H9 (cell line): ENCODE data around the gene CHPT1. TPM values are rescaled to one million over a fixed set of nuclear protein-coding genes. Genes with fewer than 3 reads are reported as not detected.

ENCODE experiments used
- DNase-seq: peaks from one replicate; pipeline ENCODE4 v3.0.0-alpha.2; 2017
- H2AFZ ChIP-seq: one replicate; pipeline ENCODE4 v1.6.1; 2013; ENCODE audit warnings: mild to moderate bottlenecking, low read length, control low read depth, moderate library complexity
- H2AK5ac ChIP-seq: 2 replicates; pipeline ENCODE4 v1.6.1; 2013; ENCODE audit warnings: low read length, control low read depth, mixed read lengths; ENCODE audit not compliant: insufficient read length
- H2BK120ac ChIP-seq: one replicate; pipeline ENCODE4 v1.6.1; 2013; ENCODE audit warnings: low read depth, mild to moderate bottlenecking, low read length, control low read depth, inconsistent platforms; ENCODE audit not compliant: poor library complexity, severe bottlenecking
- H2BK12ac ChIP-seq: 2 replicates; pipeline ENCODE4 v1.6.1; 2013; ENCODE audit warnings: low read length, control low read depth, mixed read lengths, low read depth; ENCODE audit not compliant: insufficient read length
- H2BK15ac ChIP-seq: 2 replicates; pipeline ENCODE4 v1.6.1; 2013; ENCODE audit warnings: low read depth, low read length, control low read depth
- H2BK20ac ChIP-seq: one replicate; pipeline ENCODE4 v1.6.1; 2013; ENCODE audit warnings: low read depth, mild to moderate bottlenecking, low read length, control low read depth, inconsistent platforms; ENCODE audit not compliant: poor library complexity, severe bottlenecking
- H2BK5ac ChIP-seq: 2 replicates; pipeline ENCODE4 v1.6.1; 2013; ENCODE audit warnings: low read length, control low read depth, mixed read lengths; ENCODE audit not compliant: insufficient read length
- H3K14ac ChIP-seq: 2 replicates; pipeline ENCODE4 v1.6.1; 2013; ENCODE audit warnings: low read length, control low read depth; ENCODE audit not compliant: insufficient read depth
- H3K18ac ChIP-seq: 2 replicates; pipeline ENCODE4 v1.6.1; 2013; ENCODE audit warnings: low read depth, mild to moderate bottlenecking, mixed read lengths, low read length, control low read depth; ENCODE audit not compliant: insufficient read length
- H3K23ac ChIP-seq: 2 replicates; pipeline ENCODE4 v1.6.1; 2013; ENCODE audit warnings: low read length, control low read depth, mixed read lengths, low read depth; ENCODE audit not compliant: insufficient read length
- H3K23me2 ChIP-seq: 2 replicates; pipeline ENCODE4 v1.6.1; 2013; ENCODE audit warnings: low read depth, mild to moderate bottlenecking, mixed read lengths, low read length, control low read depth; ENCODE audit not compliant: insufficient read length, poor library complexity, severe bottlenecking
- H3K27ac ChIP-seq: 2 replicates; pipeline ENCODE4 v1.5.1; 2013; ENCODE audit warnings: low read length, control low read depth, mixed read lengths, low read depth; ENCODE audit not compliant: insufficient read length
- H3K27me3 ChIP-seq: 2 replicates; pipeline ENCODE4 v1.6.1; 2013; ENCODE audit warnings: low read length, control low read depth, inconsistent platforms; ENCODE audit not compliant: insufficient read depth
- H3K4ac ChIP-seq: 2 replicates; pipeline ENCODE4 v1.6.1; 2013; ENCODE audit warnings: low read depth, mild to moderate bottlenecking, control low read depth, inconsistent platforms, low read length, moderate library complexity
- H3K4me1 ChIP-seq: 2 replicates; pipeline ENCODE4 v1.6.1; 2013; ENCODE audit warnings: low read length, control low read depth, inconsistent platforms; ENCODE audit not compliant: insufficient read depth
- H3K4me2 ChIP-seq: 2 replicates; pipeline ENCODE4 v1.6.1; 2013; ENCODE audit warnings: low read length, control low read depth, mixed read lengths; ENCODE audit not compliant: insufficient read length, insufficient read depth
- H3K56ac ChIP-seq: 2 replicates; pipeline ENCODE4 v1.6.1; 2013; ENCODE audit warnings: low read depth, mild to moderate bottlenecking, mixed read lengths, low read length, control low read depth; ENCODE audit not compliant: insufficient read length
- H3K79me1 ChIP-seq: 2 replicates; pipeline ENCODE4 v1.6.1; 2013; ENCODE audit warnings: low read depth, mild to moderate bottlenecking, moderate library complexity, low read length, control low read depth, inconsistent platforms; ENCODE audit not compliant: insufficient read depth, poor library complexity, severe bottlenecking
- H3K79me2 ChIP-seq: 2 replicates; pipeline ENCODE4 v1.6.1; 2013; ENCODE audit warnings: low read length, control low read depth, inconsistent platforms; ENCODE audit not compliant: insufficient read depth
- H3K9ac ChIP-seq: 2 replicates; pipeline ENCODE4 v1.6.1; 2013; ENCODE audit warnings: low read length, control low read depth, mixed read lengths; ENCODE audit not compliant: insufficient read length; ENCODE audit errors: extremely low read depth
- H3K9me3 ChIP-seq: one replicate; pipeline ENCODE4 v1.6.1; 2013; ENCODE audit warnings: low read depth, low read length, inconsistent platforms; ENCODE audit not compliant: control insufficient read depth
- H3T11ph ChIP-seq: one replicate; pipeline ENCODE4 v1.6.1; 2013; ENCODE audit warnings: mild to moderate bottlenecking, low read length, control low read depth, inconsistent platforms
- H4K20me1 ChIP-seq: one replicate; pipeline ENCODE4 v1.6.1; 2013; ENCODE audit not compliant: control insufficient read depth, insufficient read length, insufficient read depth
- H4K5ac ChIP-seq: 2 replicates; pipeline ENCODE4 v1.6.1; 2013; ENCODE audit warnings: low read depth, mild to moderate bottlenecking, mixed read lengths, low read length, control low read depth; ENCODE audit not compliant: insufficient read length
- H4K8ac ChIP-seq: replicated peaks from 2 replicates; pipeline ENCODE4 v1.6.1; 2013; ENCODE audit warnings: low read length, control low read depth, mixed read lengths, low read depth; ENCODE audit not compliant: insufficient read length
- H4K91ac ChIP-seq: 2 replicates; pipeline ENCODE4 v1.6.1; 2013; ENCODE audit warnings: low read depth, mild to moderate bottlenecking, moderate library complexity, mixed read lengths, low read length, control low read depth; ENCODE audit not compliant: insufficient read length
- H3K27ac Mint-ChIP-seq, 3 experiments: 2 replicates in 2 of 3; 3 replicates in 1 of 3; pipeline ENCODE4 v1.8.0; 2020 to 2021; ENCODE audit warnings: mixed read lengths in 3 of 3, mild to moderate bottlenecking in 1 of 3, moderate library complexity in 1 of 3
- H3K27me3 Mint-ChIP-seq: 2 replicates; pipeline ENCODE4 v1.8.0; 2021; ENCODE audit warnings: low read depth, mild to moderate bottlenecking, moderate library complexity, mixed read lengths
- H3K36me3 Mint-ChIP-seq, 3 experiments: 2 replicates in 2 of 3; 3 replicates in 1 of 3; pipeline ENCODE4 v1.8.0; 2020 to 2021; ENCODE audit warnings: low read depth in 3 of 3, mixed read lengths in 3 of 3; ENCODE audit not compliant: insufficient read depth in 1 of 3
- H3K4me1 Mint-ChIP-seq, 2 experiments: 2 replicates each; pipeline ENCODE4 v1.8.0; 2020; ENCODE audit warnings: mixed read lengths in 2 of 2
- H3K4me3 Mint-ChIP-seq, 2 experiments: 2 replicates in 1 of 2; 3 replicates in 1 of 2; pipeline ENCODE4 v1.8.0; 2020 to 2021; ENCODE audit warnings: mild to moderate bottlenecking in 2 of 2, mixed read lengths in 2 of 2, moderate library complexity in 1 of 2
- H3K9me3 Mint-ChIP-seq, 2 experiments: 2 replicates in 1 of 2; 3 replicates in 1 of 2; pipeline ENCODE4 v1.8.0; 2020; ENCODE audit warnings: mild to moderate bottlenecking in 2 of 2, mixed read lengths in 2 of 2, moderate library complexity in 1 of 2
- WGBS: extraction: QIAGEN DNeasy Blood & Tissue Kit; methylation state at CpG from one replicate; pipeline ENCODE4 v1.1.7; 2013; ENCODE audit warnings: missing lambda C conversion rate, low lambda C conversion rate, mixed read lengths; ENCODE audit not compliant: insufficient read length; ENCODE audit errors: extremely low coverage; 5-methylcytosine and 5-hydroxymethylcytosine counted together
- total RNA-seq: library from RNA; stranded (reverse); gene quantifications from 2 replicates; pipeline ENCODE4 v1.2.1, GENCODE V29; 2021
- TF ChIP-seq, protein P1 (sequence below): fragments of 200-600 bp; sonication (generic); conservative IDR thresholded peaks from 3 replicates; pipeline ENCODE4 v1.8.0; 2021; ENCODE audit warnings: antibody characterized with exemption, mild to moderate bottlenecking

The CHPT1 gene
- total RNA-seq, 1 experiment from 2014 or later = 17.1 TPM

DNA sequence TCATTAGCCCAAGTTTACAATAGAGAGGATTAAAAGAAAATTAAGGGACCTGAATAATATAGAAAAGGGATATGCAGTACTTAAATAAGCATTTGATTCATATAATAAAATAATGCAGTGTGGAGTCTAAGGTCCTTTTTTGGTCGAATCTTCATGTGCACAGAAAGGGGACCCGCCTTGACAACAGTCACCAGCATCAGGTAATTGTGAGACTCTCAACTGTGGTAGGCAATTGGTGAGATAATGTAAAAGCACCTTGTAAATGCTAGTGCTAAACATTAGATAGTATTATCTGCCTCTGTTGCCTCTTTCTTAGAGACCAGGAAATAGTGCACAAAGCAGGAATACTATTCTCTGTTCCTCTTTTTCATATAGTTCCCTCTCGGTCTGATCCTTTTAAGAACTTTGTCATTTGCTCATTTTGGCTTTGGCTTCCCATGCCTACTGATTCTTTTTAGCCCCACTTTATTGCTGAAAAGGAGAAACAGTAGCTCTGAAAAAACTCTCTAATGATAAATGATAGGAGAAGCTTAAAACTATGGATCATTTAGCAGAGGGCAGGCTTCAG is 17.5 kb downstream of the CHPT1 start:
- H3K4me1 ChIP-seq = no peaks in the 10 kb centered on the region
- no peak overlapping the region for H4K91ac ChIP-seq
- WGBS = no CpG with 5 or more reads among the region's 3 CpGs
- no peak overlapping the region for H3K18ac ChIP-seq
- no peak overlapping the region for H2BK12ac ChIP-seq
- no peak overlapping the region for H3K4ac ChIP-seq
- H3K27ac Mint-ChIP-seq = no peak overlapping the region
- no peak overlapping the region for H3K14ac ChIP-seq
- no peak overlapping the region for H4K8ac ChIP-seq
- no peaks in the 10 kb centered on the region for H3K23me2 ChIP-seq
- no peak overlapping the region for H3K56ac ChIP-seq
- H3K36me3 Mint-ChIP-seq = no peaks in the 10 kb centered on the region
- no peak overlapping the region for H2BK20ac ChIP-seq
- no peak overlapping the region for H3K9ac ChIP-seq
- peaks cover 3 to 4% of the 10 kb centered on the region in 2 experiments; a peak in 2 of 4 replicates for H3K4me1 Mint-ChIP-seq
- no peak overlapping the region for H2BK15ac ChIP-seq
- no peak overlapping the region for H2BK5ac ChIP-seq
- H3K23ac ChIP-seq = no peak overlapping the region
- H3K79me1 ChIP-seq = no peaks in the 10 kb centered on the region
- H3K27ac ChIP-seq = no peak overlapping the region
- H2BK120ac ChIP-seq = no peak overlapping the region
- H3K27me3 Mint-ChIP-seq = no peaks in the 10 kb centered on the region
- H4K20me1 ChIP-seq = no peaks in the 10 kb centered on the region
- no peaks in the 10 kb centered on the region for H3K27me3 ChIP-seq
- H3K79me2 ChIP-seq = no peaks in the 10 kb centered on the region
- H3K9me3 ChIP-seq = no peaks in the 10 kb centered on the region
- H3K4me3 Mint-ChIP-seq = no peak overlapping the region
- no peak for DNase-seq
- no peak overlapping the region for H3K4me2 ChIP-seq
- TF ChIP-seq, protein P1, sequence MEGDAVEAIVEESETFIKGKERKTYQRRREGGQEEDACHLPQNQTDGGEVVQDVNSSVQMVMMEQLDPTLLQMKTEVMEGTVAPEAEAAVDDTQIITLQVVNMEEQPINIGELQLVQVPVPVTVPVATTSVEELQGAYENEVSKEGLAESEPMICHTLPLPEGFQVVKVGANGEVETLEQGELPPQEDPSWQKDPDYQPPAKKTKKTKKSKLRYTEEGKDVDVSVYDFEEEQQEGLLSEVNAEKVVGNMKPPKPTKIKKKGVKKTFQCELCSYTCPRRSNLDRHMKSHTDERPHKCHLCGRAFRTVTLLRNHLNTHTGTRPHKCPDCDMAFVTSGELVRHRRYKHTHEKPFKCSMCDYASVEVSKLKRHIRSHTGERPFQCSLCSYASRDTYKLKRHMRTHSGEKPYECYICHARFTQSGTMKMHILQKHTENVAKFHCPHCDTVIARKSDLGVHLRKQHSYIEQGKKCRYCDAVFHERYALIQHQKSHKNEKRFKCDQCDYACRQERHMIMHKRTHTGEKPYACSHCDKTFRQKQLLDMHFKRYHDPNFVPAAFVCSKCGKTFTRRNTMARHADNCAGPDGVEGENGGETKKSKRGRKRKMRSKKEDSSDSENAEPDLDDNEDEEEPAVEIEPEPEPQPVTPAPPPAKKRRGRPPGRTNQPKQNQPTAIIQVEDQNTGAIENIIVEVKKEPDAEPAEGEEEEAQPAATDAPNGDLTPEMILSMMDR = no peak
- H3K9me3 Mint-ChIP-seq = no peaks in the 10 kb centered on the region
- no peak overlapping the region for H3T11ph ChIP-seq
- no peak overlapping the region for H2AFZ ChIP-seq
- no peak overlapping the region for H4K5ac ChIP-seq
- H2AK5ac ChIP-seq = no peak overlapping the region
